Body of pancreas (tissue), 4 donors: ENCODE measurements around the gene PLPP3.

Experiments used
- POLR2A ChIP-seq, 3 donors: fragments of 450-650 bp; IDR thresholded peaks; one replicate each; pipeline ENCODE4 v1.6.1; 2016; ENCODE audit warnings: antibody characterized with exemption in 3 of 3, mild to moderate bottlenecking in 2 of 3
- TF ChIP-seq, protein P1 (sequence below), 7 experiments: fragments of 450-650 bp in 4 of 7; fragments of 200-600 bp in 3 of 7; sonication (generic) in 3 of 7; IDR thresholded peaks; one replicate each; pipeline ENCODE4 v1.5.1; 2016 to 2019; ENCODE audit warnings: antibody characterized with exemption in 7 of 7

DNA sequence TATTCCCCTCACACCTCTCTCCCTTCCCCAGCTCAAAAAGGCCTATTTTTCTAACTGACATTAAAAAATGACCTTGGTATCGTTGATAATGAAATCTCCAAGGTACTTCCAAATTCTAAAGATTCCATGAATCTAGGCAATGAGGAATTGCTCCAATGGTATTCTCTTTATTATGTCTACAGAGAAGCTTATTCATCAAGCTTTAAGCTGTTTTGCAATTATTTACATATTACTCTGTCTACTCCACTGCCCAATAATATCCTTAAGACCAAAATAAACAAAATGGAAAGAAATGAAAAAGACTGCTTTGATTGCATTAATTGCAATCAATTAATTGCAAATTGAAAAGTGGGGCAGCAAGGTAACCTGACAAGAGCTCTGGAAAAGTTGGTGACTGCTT, 7.9 kb downstream of the PLPP3 start:
- TF ChIP-seq, protein P1, sequence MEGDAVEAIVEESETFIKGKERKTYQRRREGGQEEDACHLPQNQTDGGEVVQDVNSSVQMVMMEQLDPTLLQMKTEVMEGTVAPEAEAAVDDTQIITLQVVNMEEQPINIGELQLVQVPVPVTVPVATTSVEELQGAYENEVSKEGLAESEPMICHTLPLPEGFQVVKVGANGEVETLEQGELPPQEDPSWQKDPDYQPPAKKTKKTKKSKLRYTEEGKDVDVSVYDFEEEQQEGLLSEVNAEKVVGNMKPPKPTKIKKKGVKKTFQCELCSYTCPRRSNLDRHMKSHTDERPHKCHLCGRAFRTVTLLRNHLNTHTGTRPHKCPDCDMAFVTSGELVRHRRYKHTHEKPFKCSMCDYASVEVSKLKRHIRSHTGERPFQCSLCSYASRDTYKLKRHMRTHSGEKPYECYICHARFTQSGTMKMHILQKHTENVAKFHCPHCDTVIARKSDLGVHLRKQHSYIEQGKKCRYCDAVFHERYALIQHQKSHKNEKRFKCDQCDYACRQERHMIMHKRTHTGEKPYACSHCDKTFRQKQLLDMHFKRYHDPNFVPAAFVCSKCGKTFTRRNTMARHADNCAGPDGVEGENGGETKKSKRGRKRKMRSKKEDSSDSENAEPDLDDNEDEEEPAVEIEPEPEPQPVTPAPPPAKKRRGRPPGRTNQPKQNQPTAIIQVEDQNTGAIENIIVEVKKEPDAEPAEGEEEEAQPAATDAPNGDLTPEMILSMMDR (IDR thresholded peaks at IDR 0.05) = no peak
- no peak for TF ChIP-seq POLR2A (IDR thresholded peaks at IDR 0.05)
